ENCODE data around the gene PNMA6F.

Gene PNMA6F

DNA sequence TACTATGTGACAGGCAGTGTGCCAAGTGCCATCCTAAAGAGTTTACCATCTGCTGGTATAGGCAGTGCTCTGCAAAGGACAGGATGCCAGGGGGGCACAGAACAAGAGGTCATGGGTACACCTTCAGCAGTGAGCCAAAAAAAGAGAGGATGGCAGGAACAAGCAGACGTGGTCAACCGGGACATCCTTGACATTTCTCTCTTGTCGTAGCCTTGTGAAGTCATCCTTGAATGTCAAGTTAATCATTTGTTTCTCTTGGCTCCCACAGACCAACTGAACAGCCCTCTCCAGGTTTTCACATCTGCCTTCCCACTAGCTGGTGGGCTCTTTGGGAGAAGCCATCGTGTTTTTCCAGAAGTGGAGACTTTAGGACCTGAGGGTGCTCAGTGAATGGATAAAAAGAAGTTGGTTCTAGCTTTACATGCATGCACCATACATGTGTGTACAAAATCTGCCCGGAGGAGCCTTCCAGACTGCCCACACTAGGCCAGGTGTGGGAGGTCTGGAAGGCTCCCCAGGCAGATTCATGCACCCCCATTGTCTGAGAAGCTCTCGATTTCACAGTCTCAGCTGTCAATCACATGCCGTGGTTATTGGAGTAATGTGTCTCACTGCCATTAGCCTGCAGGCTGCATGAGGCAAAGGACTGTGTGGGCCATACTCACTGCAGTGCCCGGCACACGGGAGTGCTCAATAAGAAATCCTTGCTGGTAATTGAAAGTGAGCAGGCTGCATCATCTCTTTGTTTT lies 16.4 kb downstream of the PNMA6F start:
- DNase-seq (ENCODE audit: extremely low read depth, insufficient read length), result no peak
- no peak for TF ChIP-seq CTCF (IDR thresholded peaks at IDR 0.05; ENCODE audit: insufficient read depth, low read length, poor library complexity, severe bottlenecking)
- no peak overlapping the region for H3K4me3 ChIP-seq (replicated peaks; ENCODE audit: low read depth, low read length)
- no peaks in the 10 kb centered on the region for H3K36me3 ChIP-seq (ENCODE audit: control insufficient read depth, insufficient read depth, low read length)
- H3K27me3 ChIP-seq (replicated peaks; ENCODE audit: control insufficient read depth, insufficient read depth, low read length), result no peaks in the 10 kb centered on the region

DNA sequence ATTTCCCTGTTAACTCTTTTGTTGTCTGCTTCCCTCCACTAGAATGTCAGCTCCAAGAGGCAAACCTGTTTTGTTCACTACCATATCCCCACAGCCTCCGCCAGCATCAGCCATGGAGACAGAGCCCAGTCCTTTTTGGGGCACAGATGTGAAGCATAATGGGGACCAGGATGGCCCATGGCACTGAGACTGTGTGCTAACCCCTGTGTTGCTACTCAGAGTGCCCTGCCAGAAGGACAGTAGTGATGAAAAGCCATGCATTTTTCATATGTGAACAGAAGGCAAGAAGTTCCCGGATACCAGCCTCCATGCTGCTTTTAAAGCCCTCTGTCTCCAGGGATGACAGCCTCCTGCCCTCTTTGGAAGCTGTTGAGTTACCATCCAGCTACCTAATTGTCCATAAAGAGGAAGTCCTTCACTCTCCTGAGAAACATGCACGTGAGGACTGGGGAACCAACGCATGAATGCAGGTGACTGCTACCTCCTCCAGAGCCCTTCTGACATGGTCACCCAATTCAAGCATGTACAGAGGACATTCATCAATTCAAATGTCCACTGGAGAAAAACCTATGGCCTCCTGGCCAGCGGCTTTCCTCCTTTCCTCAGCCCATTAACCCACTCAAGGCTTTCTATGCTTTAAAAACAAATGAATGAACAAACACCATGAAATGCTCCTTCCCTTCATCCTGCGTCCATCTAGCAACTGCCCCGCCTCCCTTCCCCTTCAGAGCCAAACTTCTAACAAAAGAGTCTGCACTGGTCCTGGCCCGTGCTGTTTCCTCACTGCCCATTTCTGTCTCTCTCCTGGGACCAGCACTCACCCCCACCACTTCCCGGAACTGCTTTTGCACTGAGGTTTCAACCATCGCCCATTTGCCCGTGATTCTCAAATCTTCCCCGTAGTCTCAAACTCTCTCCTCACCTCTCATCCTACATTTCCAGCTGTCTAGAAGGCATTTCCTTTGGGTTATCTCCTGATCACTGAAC lies 18.0 kb downstream of the PNMA6F start:
- no peak for TF ChIP-seq CTCF (IDR thresholded peaks at IDR 0.05; ENCODE audit: insufficient read depth, low read length, poor library complexity, severe bottlenecking)
- H3K4me3 ChIP-seq (replicated peaks; ENCODE audit: low read depth, low read length), result no peak overlapping the region
- no peaks in the 10 kb centered on the region for H3K36me3 ChIP-seq (ENCODE audit: control insufficient read depth, insufficient read depth, low read length)
- no peak for DNase-seq (ENCODE audit: extremely low read depth, insufficient read length)
- H3K27me3 ChIP-seq (replicated peaks; ENCODE audit: control insufficient read depth, insufficient read depth, low read length), result no peaks in the 10 kb centered on the region

DNA sequence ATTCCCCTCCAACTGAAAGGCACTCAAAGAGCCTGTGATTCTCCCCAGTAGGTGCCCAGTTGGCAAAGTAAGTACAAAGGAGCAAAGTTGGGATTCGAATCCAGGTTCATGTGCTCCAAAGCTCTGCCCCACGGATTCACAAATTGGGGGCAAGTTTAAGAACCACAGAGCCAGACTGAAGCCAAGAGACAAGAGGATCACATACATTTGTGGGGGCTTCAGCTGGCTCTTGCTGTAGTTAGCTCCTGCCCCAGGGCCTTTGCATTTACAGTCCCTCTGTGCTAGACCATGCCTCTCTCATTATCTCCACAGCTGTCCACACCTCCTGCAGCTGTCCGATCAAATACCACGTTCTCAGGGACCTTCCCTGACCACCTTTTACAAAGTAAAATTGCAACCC lies 18.8 kb downstream of the PNMA6F start:
- no peak for DNase-seq (ENCODE audit: extremely low read depth, insufficient read length)
- Histone ChIP-seq H3K36me3 (ENCODE audit: control insufficient read depth, insufficient read depth, low read length) (no peaks in the 10 kb centered on the region), H3K4me3 (replicated peaks; ENCODE audit: low read depth, low read length) (no peak overlapping the region), H3K27me3 (replicated peaks; ENCODE audit: control insufficient read depth, insufficient read depth, low read length) (no peaks in the 10 kb centered on the region)
- TF ChIP-seq CTCF (IDR thresholded peaks at IDR 0.05; ENCODE audit: insufficient read depth, low read length, poor library complexity, severe bottlenecking), result no peak

GRCh38 chrX:153301746-153302145 lies 19.8 kb downstream of the PNMA6F start:
- H3K36me3 ChIP-seq (ENCODE audit: control insufficient read depth, insufficient read depth, low read length), result no peaks in the 10 kb centered on the region
- no peaks in the 10 kb centered on the region for H3K27me3 ChIP-seq (replicated peaks; ENCODE audit: control insufficient read depth, insufficient read depth, low read length)
- no peak overlapping the region for H3K4me3 ChIP-seq (replicated peaks; ENCODE audit: low read depth, low read length)
- no peak for DNase-seq (ENCODE audit: extremely low read depth, insufficient read length)
- TF ChIP-seq CTCF (IDR thresholded peaks at IDR 0.05; ENCODE audit: insufficient read depth, low read length, poor library complexity, severe bottlenecking), result no peak

DNA sequence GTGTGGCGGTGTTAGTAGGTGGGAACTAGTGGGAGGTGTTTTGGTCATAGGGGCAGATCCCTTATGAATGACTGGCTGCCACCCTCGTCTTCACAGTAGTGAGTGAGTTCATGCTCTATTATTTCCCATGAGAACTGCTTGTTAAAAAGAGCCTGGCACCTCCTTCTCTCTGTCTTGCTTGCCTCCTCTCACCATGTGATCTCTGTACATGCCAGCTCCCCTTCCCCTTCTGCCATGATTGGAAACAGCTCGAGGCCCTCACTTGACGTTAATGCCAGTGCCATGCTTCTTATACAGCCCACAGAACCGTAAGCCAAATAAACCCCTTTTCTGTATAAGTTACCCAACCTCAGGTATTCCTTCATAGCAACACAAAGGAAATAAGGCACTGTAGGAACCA lies 21.7 kb downstream of the PNMA6F start:
- DNase-seq (ENCODE audit: extremely low read depth, insufficient read length), result no peak
- Histone ChIP-seq H3K4me3 (replicated peaks; ENCODE audit: low read depth, low read length) (no peak overlapping the region), H3K27me3 (replicated peaks; ENCODE audit: control insufficient read depth, insufficient read depth, low read length) (no peaks in the 10 kb centered on the region), H3K36me3 (ENCODE audit: control insufficient read depth, insufficient read depth, low read length) (no peaks in the 10 kb centered on the region)
- no peak for TF ChIP-seq CTCF (IDR thresholded peaks at IDR 0.05; ENCODE audit: insufficient read depth, low read length, poor library complexity, severe bottlenecking)
